H1 (cell line): ENCODE measurements around the gene INPP4B.
"Not testable (repeated sequence)": the region's sequence is repeated elsewhere in the genome, so short reads cannot be mapped to it uniquely, and the experiment has no call there.

ENCODE experiments used
- CTCF ChIP-seq, 3 experiments: IDR thresholded peaks; 1 replicate in 2 of 3; 2 replicates in 1 of 3; pipeline versions ENCODE4 v1.5.1 to v1.6.1; 2011; ENCODE audit warnings: low read length in 3 of 3, mild to moderate bottlenecking in 3 of 3, inconsistent platforms in 2 of 3, low read depth in 1 of 3, moderate library complexity in 1 of 3; ENCODE audit not compliant: insufficient read depth in 1 of 3; ENCODE audit errors: control extremely low read depth in 1 of 3
- EZH2 ChIP-seq: fragments of 200-600 bp; sonication (generic); IDR thresholded peaks from 2 replicates; pipeline ENCODE4 v1.7.1; 2012; ENCODE audit warnings: low read depth, mild to moderate bottlenecking, moderate library complexity, low read length, inconsistent platforms; ENCODE audit not compliant: severe bottlenecking
- HDAC2 ChIP-seq, 2 experiments: fragments of 300-600 bp in 1 of 2; sonication (generic) in 1 of 2; IDR thresholded peaks; 2 replicates each; pipeline ENCODE4 v1.6.1; 2011 to 2012; ENCODE audit warnings: low read depth in 2 of 2, low read length in 2 of 2, mild to moderate bottlenecking in 2 of 2, moderate library complexity in 2 of 2, borderline replicate concordance in 1 of 2, inconsistent platforms in 1 of 2
- RXRA ChIP-seq: IDR thresholded peaks from 2 replicates; pipeline ENCODE4 v1.6.1; 2011; ENCODE audit warnings: low read depth, mild to moderate bottlenecking, low read length, moderate library complexity; ENCODE audit not compliant: insufficient read depth

GRCh38 chr4:142803879-142804278, 42.2 kb downstream of the INPP4B start:
- not testable (repeated sequence) for TF ChIP-seq RXRA; EZH2; CTCF (IDR thresholded peaks at IDR 0.05; ENCODE audit: control extremely low read depth in 1 of 3, insufficient read depth in 1 of 3, low read depth in 1 of 3, low read length in 3 of 3); HDAC2 (IDR thresholded peaks at IDR 0.05; ENCODE audit: borderline replicate concordance in 1 of 2, low read depth in 2 of 2, low read length in 2 of 2)
